GM21723 (cell line): ENCODE results near the gene CES5A.
"Not testable (repeated sequence)": the region's sequence is repeated elsewhere in the genome, so short reads cannot be mapped to it uniquely, and the experiment has no call there.

ENCODE experiments used
- ATAC-seq: cut with Tn5 transposase; IDR thresholded peaks from one replicate; pipeline ENCODE4 v1.9.1; 2021; ENCODE audit warnings: mild to moderate bottlenecking, moderate library complexity; ENCODE audit not compliant: unreplicated experiment

CES5A gene

GRCh38 chr16:55888546-55888945 is 13.4 kb upstream of the CES5A start:
- ATAC-seq = no peak

GRCh38 chr16:55876854-55877253 is 1.7 kb upstream of the CES5A start:
- ATAC-seq = no peak

- ATAC-seq = no peak
These were observed 2.1 kb downstream of the CES5A start for GRCh38 chr16:55873122-55873521.

GRCh38 chr16:55872130-55872529 is 3.0 kb downstream of the CES5A start:
- ATAC-seq = no peak

- no peak for ATAC-seq
These were observed 3.6 kb downstream of the CES5A start for GRCh38 chr16:55871411-55872038.

GRCh38 chr16:55868980-55869379 is 6.2 kb downstream of the CES5A start:
- ATAC-seq = no peak

- no peak for ATAC-seq
These were observed 7.0 kb downstream of the CES5A start for GRCh38 chr16:55868137-55868536.

- ATAC-seq = no peak
These were observed 13.9 kb downstream of the CES5A start for GRCh38 chr16:55861288-55861687.

GRCh38 chr16:55857650-55858049 is 17.5 kb downstream of the CES5A start:
- not testable (repeated sequence) for ATAC-seq

- no peak for ATAC-seq
These were observed 18.2 kb downstream of the CES5A start for GRCh38 chr16:55856950-55857349.

- no peak for ATAC-seq
These were observed 22.1 kb downstream of the CES5A start for GRCh38 chr16:55853114-55853513.

GRCh38 chr16:55849536-55849935 is 25.6 kb downstream of the CES5A start:
- ATAC-seq = no peak

GRCh38 chr16:55846598-55847346 is 28.4 kb downstream of the CES5A start:
- no peak for ATAC-seq

GRCh38 chr16:55843105-55843395 is 32.1 kb downstream of the CES5A start:
- ATAC-seq = no peak

GRCh38 chr16:55842369-55843104 is 32.6 kb downstream of the CES5A start:
- peak; percentile 66 for ATAC-seq

GRCh38 chr16:55839115-55839514 is 36.1 kb downstream of the CES5A start:
- no peak for ATAC-seq

- ATAC-seq = no peak
These were observed 39.0 kb downstream of the CES5A start for GRCh38 chr16:55836158-55836611.

GRCh38 chr16:55835581-55835980 is 39.6 kb downstream of the CES5A start:
- ATAC-seq = no peak

GRCh38 chr16:55835173-55835572 is 40.0 kb downstream of the CES5A start:
- ATAC-seq = not testable (repeated sequence)

GRCh38 chr16:55834049-55834448 is 41.1 kb downstream of the CES5A start:
- ATAC-seq = peak; percentile 80

GRCh38 chr16:55832773-55833691 is 42.1 kb downstream of the CES5A start, which contains the start of gene CES1:
CES1 (minus strand) TSS chr16:55833096; CDS start chr16:55833055, 41 bp downstream.
- ATAC-seq = no peak
